Measurements from ENCODE around the gene CLASRP.

The CLASRP gene

GRCh38 chr19:45078390-45079062 lies 39.7 kb downstream of the CLASRP start:
- TF ChIP-seq CTCF (IDR thresholded peaks at IDR 0.05; ENCODE audit: low read depth, low read length): no peak
- TF ChIP-seq EZH2phosphoT487 (IDR thresholded peaks at IDR 0.05; ENCODE audit: low read depth): no peak
- Histone ChIP-seq H3K9me3 (ENCODE audit: insufficient read depth, low read length) (no peaks in the 10 kb centered on the region), H3K9ac (ENCODE audit: low read length) (peak overlapping the region; percentile 91), H2AFZ (ENCODE audit: low read depth, low read length) (peak overlapping the region; percentile 32; the same call in 1 of the 2 replicates), H3K4me1 (ENCODE audit: low read length) (peaks cover 38% of the 10 kb centered on the region), H3K36me3 (replicated peaks; ENCODE audit: low read depth, low read length) (peaks cover 37% of the 10 kb centered on the region), H3K4me3 (ENCODE audit: low read length) (peak overlapping the region; percentile 82), H3K4me2 (ENCODE audit: low read length) (peak overlapping the region; percentile 75), H3K27me3 (ENCODE audit: low read depth, low read length) (no peaks in the 10 kb centered on the region), H3K27ac (ENCODE audit: low read length) (peak overlapping the region; percentile 69), H4K20me1 (ENCODE audit: insufficient read depth, low read length) (peaks cover 11% of the 10 kb centered on the region), H3K79me2 (ENCODE audit: low read length) (peaks cover 91% of the 10 kb centered on the region)

- H3K27ac ChIP-seq (ENCODE audit: low read length): peak within 1 kb of the TSS; percentile 69
- H3K4me2 ChIP-seq (ENCODE audit: low read length): peak within 1 kb of the TSS; percentile 75
- H4K20me1 ChIP-seq (ENCODE audit: insufficient read depth, low read length): peaks cover 10% of the 10 kb centered on the region
- peaks cover 88% of the 10 kb centered on the region for H3K79me2 ChIP-seq (ENCODE audit: low read length)
- no peaks in the 10 kb centered on the region for H3K9me3 ChIP-seq (ENCODE audit: insufficient read depth, low read length)
- H3K4me1 ChIP-seq (ENCODE audit: low read length): peaks cover 37% of the 10 kb centered on the region
- H3K4me3 ChIP-seq (ENCODE audit: low read length): peak within 1 kb of the TSS; percentile 82
- TF ChIP-seq EZH2phosphoT487 (IDR thresholded peaks at IDR 0.05; ENCODE audit: low read depth) (no peak), CTCF (IDR thresholded peaks at IDR 0.05; ENCODE audit: low read depth, low read length) (no peak)
- H2AFZ ChIP-seq (ENCODE audit: low read depth, low read length): peak within 1 kb of the TSS; percentile 80; the same call in 1 of the 2 replicates
- peak within 1 kb of the TSS; percentile 91 for H3K9ac ChIP-seq (ENCODE audit: low read length)
- no peaks in the 10 kb centered on the region for H3K27me3 ChIP-seq (ENCODE audit: low read depth, low read length)
- peaks cover 35% of the 10 kb centered on the region for H3K36me3 ChIP-seq (replicated peaks; ENCODE audit: low read depth, low read length)
Observed at GRCh38 chr19:45079063-45079910, 40.4 kb downstream of the CLASRP start, which contains the start of gene GEMIN7. GEMIN7 (plus strand) TSS chr19:45079260; CDS start chr19:45090115, 10,855 bp downstream.

- peak overlapping the region; percentile 69 for H3K27ac ChIP-seq (ENCODE audit: low read length)
- peak overlapping the region; percentile 91 for H3K9ac ChIP-seq (ENCODE audit: low read length)
- H3K4me2 ChIP-seq (ENCODE audit: low read length): peak overlapping the region; percentile 75
- no peaks in the 10 kb centered on the region for H3K27me3 ChIP-seq (ENCODE audit: low read depth, low read length)
- H3K79me2 ChIP-seq (ENCODE audit: low read length): peaks cover 86% of the 10 kb centered on the region
- no peak for TF ChIP-seq EZH2phosphoT487 (IDR thresholded peaks at IDR 0.05; ENCODE audit: low read depth)
- no peak for TF ChIP-seq CTCF (IDR thresholded peaks at IDR 0.05; ENCODE audit: low read depth, low read length)
- peak overlapping the region; percentile 82 for H3K4me3 ChIP-seq (ENCODE audit: low read length)
- H2AFZ ChIP-seq (ENCODE audit: low read depth, low read length): no peak overlapping the region
- H4K20me1 ChIP-seq (ENCODE audit: insufficient read depth, low read length): peaks cover 4% of the 10 kb centered on the region; the same call in 1 of the 2 replicates
- H3K9me3 ChIP-seq (ENCODE audit: insufficient read depth, low read length): no peaks in the 10 kb centered on the region
- peaks cover 31% of the 10 kb centered on the region for H3K4me1 ChIP-seq (ENCODE audit: low read length)
- H3K36me3 ChIP-seq (replicated peaks; ENCODE audit: low read depth, low read length): peaks cover 28% of the 10 kb centered on the region
Observed at GRCh38 chr19:45079911-45080370, 41.1 kb downstream of the CLASRP start.

GRCh38 chr19:45082170-45082569 lies 43.3 kb downstream of the CLASRP start:
- no peak overlapping the region for H2AFZ ChIP-seq (ENCODE audit: low read depth, low read length)
- peaks cover 21% of the 10 kb centered on the region for H3K4me1 ChIP-seq (ENCODE audit: low read length)
- H3K4me2 ChIP-seq (ENCODE audit: low read length): no peak overlapping the region
- TF ChIP-seq EZH2phosphoT487 (IDR thresholded peaks at IDR 0.05; ENCODE audit: low read depth) (no peak), CTCF (IDR thresholded peaks at IDR 0.05; ENCODE audit: low read depth, low read length) (no peak)
- H4K20me1 ChIP-seq (ENCODE audit: insufficient read depth, low read length): peaks cover 12% of the 10 kb centered on the region; the same call in 1 of the 2 replicates
- H3K27ac ChIP-seq (ENCODE audit: low read length): no peak overlapping the region
- H3K9ac ChIP-seq (ENCODE audit: low read length): no peak overlapping the region
- H3K36me3 ChIP-seq (replicated peaks; ENCODE audit: low read depth, low read length): peaks cover 34% of the 10 kb centered on the region
- H3K9me3 ChIP-seq (ENCODE audit: insufficient read depth, low read length): no peaks in the 10 kb centered on the region
- no peaks in the 10 kb centered on the region for H3K27me3 ChIP-seq (ENCODE audit: low read depth, low read length)
- no peak overlapping the region for H3K4me3 ChIP-seq (ENCODE audit: low read length)
- H3K79me2 ChIP-seq (ENCODE audit: low read length): peaks cover 84% of the 10 kb centered on the region
